Fibroblast of lung (primary cell): ENCODE data around the gene RNF19B.

Experiments
- EZH2 ChIP-seq: IDR thresholded peaks from 2 replicates; pipeline ENCODE4 v1.5.1; 2012; ENCODE audit warnings: low read length, control low read depth, mild to moderate bottlenecking; ENCODE audit errors: missing control alignments
- TF ChIP-seq, protein P1 (sequence below), 2 donors: IDR thresholded peaks in 1 of 2; conservative IDR thresholded peaks in 1 of 2; 1 replicate in 1 of 2; 2 replicates in 1 of 2; pipeline ENCODE4 v1.5.1; 2011 to 2012; ENCODE audit warnings: low read length in 2 of 2, control low read depth in 1 of 2, inconsistent platforms in 1 of 2, low read depth in 1 of 2, mild to moderate bottlenecking in 1 of 2

DNA sequence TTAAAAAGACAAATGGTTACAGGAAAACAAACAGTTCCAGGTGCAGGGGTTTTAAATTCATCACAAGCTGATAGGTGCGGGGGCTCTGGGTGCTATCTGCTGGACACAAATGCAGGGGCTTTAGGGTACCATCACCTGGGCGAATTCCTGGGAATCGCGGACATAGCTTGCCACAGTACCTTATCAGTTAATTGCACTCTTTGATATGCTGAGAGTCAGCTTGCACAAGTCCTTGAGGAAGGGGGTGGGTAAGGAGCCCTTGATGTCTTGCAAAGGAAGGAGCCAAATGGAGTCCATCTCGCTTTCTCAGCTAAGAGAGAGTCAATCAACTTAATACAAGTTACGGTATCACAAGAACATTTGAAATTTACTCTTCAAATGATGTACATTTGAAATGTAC lies 38.0 kb downstream of the RNF19B start:
- TF ChIP-seq, protein P1, sequence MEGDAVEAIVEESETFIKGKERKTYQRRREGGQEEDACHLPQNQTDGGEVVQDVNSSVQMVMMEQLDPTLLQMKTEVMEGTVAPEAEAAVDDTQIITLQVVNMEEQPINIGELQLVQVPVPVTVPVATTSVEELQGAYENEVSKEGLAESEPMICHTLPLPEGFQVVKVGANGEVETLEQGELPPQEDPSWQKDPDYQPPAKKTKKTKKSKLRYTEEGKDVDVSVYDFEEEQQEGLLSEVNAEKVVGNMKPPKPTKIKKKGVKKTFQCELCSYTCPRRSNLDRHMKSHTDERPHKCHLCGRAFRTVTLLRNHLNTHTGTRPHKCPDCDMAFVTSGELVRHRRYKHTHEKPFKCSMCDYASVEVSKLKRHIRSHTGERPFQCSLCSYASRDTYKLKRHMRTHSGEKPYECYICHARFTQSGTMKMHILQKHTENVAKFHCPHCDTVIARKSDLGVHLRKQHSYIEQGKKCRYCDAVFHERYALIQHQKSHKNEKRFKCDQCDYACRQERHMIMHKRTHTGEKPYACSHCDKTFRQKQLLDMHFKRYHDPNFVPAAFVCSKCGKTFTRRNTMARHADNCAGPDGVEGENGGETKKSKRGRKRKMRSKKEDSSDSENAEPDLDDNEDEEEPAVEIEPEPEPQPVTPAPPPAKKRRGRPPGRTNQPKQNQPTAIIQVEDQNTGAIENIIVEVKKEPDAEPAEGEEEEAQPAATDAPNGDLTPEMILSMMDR (conservative IDR thresholded peaks at IDR 0.05 in 1 of 2, IDR thresholded peaks at IDR 0.05 in 1 of 2; ENCODE audit: low read depth in 1 of 2, low read length in 2 of 2): no peak
- TF ChIP-seq EZH2: no peak
